Measurements from ENCODE around the gene MDGA2.
"Not testable (repeated sequence)": the region's sequence is repeated elsewhere in the genome, so short reads cannot be mapped to it uniquely, and the experiment has no call there.

Gene MDGA2

GRCh38 chr14:47060050-47060449 lies 615.4 kb downstream of the MDGA2 start:
- DNase-seq = no peak

DNA sequence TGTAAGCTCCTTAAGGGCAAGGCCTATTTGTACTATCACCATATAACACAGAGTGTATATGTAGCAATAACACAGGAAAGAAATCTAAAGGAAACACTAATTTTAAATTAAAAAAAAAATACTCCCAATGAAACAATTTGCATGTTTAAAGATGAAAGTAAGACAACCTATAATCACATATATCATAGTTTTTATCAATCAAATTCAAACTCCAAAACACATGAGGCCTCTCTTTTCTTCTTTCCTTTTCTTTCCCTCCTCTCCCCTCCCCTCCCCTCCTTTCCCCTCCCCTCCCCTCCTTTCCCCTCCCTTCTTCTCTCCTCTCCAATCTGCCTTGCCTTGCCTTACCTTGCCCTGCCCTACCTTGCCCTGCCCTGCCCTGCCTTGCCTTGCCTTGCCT lies 618.0 kb downstream of the MDGA2 start:
- no peak for DNase-seq

GRCh38 chr14:47044841-47045240 lies 630.6 kb downstream of the MDGA2 start:
- no peak for DNase-seq

- DNase-seq = no peak
Observed at GRCh38 chr14:47040550-47040949, 634.9 kb downstream of the MDGA2 start.

DNA sequence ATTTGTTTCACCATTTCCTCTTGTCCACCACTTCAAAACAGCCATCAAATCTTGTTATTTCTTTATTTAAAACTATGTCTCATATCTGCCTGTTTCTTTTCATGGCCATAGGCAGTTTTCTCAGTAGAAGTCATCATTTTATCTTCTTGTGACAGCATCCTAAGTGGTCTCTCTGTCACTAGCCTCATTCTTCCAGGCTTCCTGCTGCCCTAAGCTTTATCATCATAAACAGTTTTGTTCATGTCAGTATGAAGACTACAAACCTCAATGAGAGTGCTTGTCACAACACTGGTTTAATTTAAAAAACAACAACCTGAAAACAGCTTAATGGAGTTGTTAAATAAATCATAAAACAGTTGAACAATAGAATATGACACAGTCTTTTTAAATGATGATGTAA lies 636.1 kb downstream of the MDGA2 start:
- DNase-seq = no peak

GRCh38 chr14:47022721-47023120 lies 652.7 kb downstream of the MDGA2 start:
- DNase-seq = no peak

DNA sequence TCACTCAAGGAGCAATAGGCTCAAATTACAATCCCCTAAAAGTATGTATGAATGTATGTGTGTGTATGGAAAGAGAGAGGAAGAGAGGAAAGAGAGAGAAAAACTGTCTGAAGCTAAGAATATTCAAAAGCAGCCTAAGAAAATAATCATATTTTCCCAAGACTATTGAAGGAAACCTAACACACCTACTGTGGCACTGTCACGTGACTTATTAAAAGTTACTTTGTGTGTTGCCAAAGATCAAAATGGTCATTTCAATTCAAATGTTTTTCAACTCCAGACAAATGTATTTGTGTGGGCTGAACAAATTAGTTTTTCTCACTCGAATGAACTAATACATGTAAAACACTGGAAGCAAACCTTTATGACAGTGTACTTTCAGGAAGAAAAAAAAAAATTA lies 654.9 kb downstream of the MDGA2 start:
- DNase-seq = no peak

DNA sequence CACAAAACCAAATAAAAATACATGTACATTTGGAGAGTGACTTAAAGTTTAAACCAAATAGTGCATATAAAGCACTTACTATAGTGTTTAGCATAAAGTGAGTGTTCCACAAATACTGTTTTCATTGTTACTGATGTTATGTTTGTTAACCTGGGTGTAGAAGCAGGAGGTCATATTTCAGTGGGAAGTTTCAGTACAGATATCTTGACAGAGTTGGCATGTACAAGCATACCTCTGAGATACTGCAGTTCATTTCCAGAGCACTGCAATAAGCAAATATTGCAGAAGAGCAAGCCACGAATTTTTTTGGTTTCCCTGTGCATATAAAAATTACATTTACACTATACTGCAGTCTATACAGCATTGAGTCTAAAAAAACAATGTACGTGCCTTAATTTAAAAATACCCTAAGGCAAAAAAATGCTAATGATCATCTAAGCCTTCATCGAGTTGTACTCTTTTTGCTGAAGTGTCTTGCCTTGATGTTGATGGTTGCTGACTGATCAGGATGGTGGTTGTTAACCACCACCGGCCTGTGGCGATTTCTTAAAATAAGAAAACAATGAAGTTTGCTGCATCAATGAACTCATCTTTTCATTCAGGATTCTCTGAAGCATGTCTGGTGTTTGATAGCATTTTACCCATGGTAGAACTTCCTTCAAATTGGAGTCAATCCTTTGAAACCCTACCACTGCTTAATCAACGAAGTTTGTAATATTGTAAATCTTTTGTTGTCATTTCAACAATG lies 662.7 kb downstream of the MDGA2 start:
- no peak for DNase-seq

- DNase-seq = no peak
Observed at GRCh38 chr14:47009615-47010014, 665.8 kb downstream of the MDGA2 start.

DNA sequence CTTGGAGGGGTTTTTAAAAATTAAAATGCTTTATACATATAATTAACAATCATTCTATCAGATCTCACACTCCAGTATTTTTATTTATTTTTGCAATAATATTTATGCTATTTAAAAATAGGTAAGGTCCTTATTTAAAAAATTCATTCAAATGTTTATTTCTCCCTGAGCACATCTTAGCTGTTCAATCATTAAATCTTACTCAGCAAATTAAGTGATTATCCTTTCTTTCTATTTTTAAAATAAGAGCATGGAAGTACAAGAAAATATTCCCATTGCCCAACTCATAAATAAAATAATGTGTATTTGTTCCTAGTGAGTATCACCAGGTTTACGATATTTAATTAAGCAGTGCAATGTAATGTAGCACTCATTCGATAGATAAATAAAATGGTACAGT lies 666.7 kb downstream of the MDGA2 start:
- no peak for DNase-seq

- DNase-seq = no peak
Observed at GRCh38 chr14:46999661-47000060, 675.7 kb downstream of the MDGA2 start.

GRCh38 chr14:46989566-46989965 lies 685.8 kb downstream of the MDGA2 start:
- no peak for DNase-seq

- DNase-seq = no peak
Observed at GRCh38 chr14:46988312-46988711, 687.1 kb downstream of the MDGA2 start.

- DNase-seq = no peak
Observed at GRCh38 chr14:46985529-46986380, 689.6 kb downstream of the MDGA2 start.

- DNase-seq = no peak
Observed at GRCh38 chr14:46973295-46973694, 702.1 kb downstream of the MDGA2 start.

GRCh38 chr14:46964378-46964777 lies 711.0 kb downstream of the MDGA2 start:
- DNase-seq = no peak

- DNase-seq = no peak
Observed at GRCh38 chr14:46951103-46951502, 724.3 kb downstream of the MDGA2 start.

- DNase-seq = no peak
Observed at GRCh38 chr14:46940611-46941010, 734.8 kb downstream of the MDGA2 start.

- no peak for DNase-seq
Observed at GRCh38 chr14:46920542-46920941, 754.9 kb downstream of the MDGA2 start.

GRCh38 chr14:46915539-46915938 lies 759.9 kb downstream of the MDGA2 start:
- not testable (repeated sequence) for DNase-seq

DNA sequence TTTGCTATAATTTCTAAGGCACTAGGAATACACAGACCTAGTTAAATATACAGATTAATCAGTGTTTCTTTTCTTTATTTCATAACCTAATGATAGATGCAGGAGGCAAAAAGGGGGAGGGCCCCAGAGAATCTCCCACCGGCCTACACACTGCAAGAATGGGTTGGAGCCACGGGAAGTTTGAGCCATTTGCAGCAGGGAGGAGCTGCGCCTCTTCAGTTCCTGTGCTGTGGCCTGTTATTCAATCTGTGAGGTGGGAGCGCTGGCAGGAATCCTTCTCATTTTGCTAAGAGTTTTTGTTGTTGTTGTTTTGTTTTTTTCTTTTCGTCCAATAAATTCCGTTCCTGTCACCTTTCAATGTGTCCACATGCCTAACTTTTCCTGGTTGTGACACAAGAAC lies 772.6 kb downstream of the MDGA2 start:
- DNase-seq = no peak

DNA sequence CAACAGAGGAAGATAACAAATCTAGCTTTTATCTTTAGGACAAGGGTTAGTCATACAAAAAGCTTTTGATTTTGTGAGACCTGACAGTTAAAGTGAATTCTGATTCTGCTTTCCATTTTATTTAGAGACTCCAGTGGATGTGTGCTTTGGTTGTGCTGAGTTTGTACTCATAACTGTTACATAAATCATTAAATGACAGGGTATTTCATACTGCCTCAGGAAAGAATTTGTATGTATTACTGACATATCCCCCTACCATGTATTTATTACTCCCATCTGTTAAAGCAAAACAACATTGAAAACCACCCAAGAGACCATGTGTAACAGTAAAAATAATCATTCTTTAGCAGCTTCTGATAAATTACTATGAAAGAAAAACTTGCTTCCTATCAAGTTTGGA lies 780.9 kb downstream of the MDGA2 start:
- DNase-seq = no peak

DNA sequence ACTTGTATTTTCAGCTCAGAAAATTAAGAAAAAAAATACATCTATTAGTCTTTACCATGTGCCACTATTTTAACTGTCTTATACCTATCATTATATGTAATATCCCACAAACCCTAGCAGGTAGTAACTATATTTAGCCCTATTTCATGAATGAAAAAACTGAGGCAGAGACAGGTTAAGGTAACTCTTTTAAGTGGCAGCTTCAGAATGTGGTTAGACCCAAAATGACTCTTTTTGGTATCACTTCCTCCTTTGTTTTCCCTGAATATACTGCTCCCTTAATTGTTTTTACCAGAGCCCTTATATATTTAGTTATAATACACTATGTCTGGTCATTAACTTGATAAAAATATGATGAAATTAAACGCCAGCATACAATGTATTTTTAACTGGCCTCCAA lies 788.3 kb downstream of the MDGA2 start:
- no peak for DNase-seq

- no peak for DNase-seq
Observed at GRCh38 chr14:46885566-46885965, 789.8 kb downstream of the MDGA2 start.

Data from NCI-H2029 (cell line).